Mesenchymal stem cell (in vitro differentiated cells and primary cell): ENCODE measurements around the gene PAX2.

Experiments
- DNase-seq: peaks from one replicate; pipeline ENCODE4 v3.0.0-alpha.2; 2013
- H2AFZ ChIP-seq: one replicate; pipeline ENCODE4 v1.6.1; 2013; ENCODE audit warnings: low read depth, mild to moderate bottlenecking, control low read depth, inconsistent platforms, low read length, moderate library complexity
- H2AK5ac ChIP-seq: 2 replicates; pipeline ENCODE4 v1.6.1; 2013; ENCODE audit warnings: low read length, moderate library complexity, mild to moderate bottlenecking, inconsistent platforms; ENCODE audit not compliant: severe bottlenecking
- H2BK120ac ChIP-seq: one replicate; pipeline ENCODE4 v1.6.1; 2013; ENCODE audit warnings: low read depth, mild to moderate bottlenecking, inconsistent platforms, low read length, moderate library complexity
- H2BK12ac ChIP-seq, 2 experiments: one replicate each; pipeline ENCODE4 v1.6.1; 2013; ENCODE audit warnings: inconsistent platforms in 2 of 2, low read length in 2 of 2, mild to moderate bottlenecking in 2 of 2, moderate library complexity in 2 of 2, control low read depth in 1 of 2
- H2BK15ac ChIP-seq: one replicate; pipeline ENCODE4 v1.6.1; 2013; ENCODE audit warnings: mild to moderate bottlenecking, low read depth, inconsistent platforms; ENCODE audit not compliant: poor library complexity, severe bottlenecking
- H2BK5ac ChIP-seq: 2 replicates; pipeline ENCODE4 v1.6.1; 2013; ENCODE audit warnings: low read depth, mild to moderate bottlenecking, low read length, control low read depth, inconsistent platforms; ENCODE audit not compliant: poor library complexity, severe bottlenecking
- H3K14ac ChIP-seq, 2 experiments: one replicate each; pipeline ENCODE4 v1.6.1; 2013; ENCODE audit warnings: inconsistent platforms in 2 of 2, low read length in 2 of 2, control low read depth in 1 of 2, mild to moderate bottlenecking in 1 of 2, moderate library complexity in 1 of 2
- H3K18ac ChIP-seq, 2 experiments: one replicate each; pipeline ENCODE4 v1.6.1; 2013; ENCODE audit warnings: inconsistent platforms in 2 of 2, low read length in 2 of 2, control low read depth in 1 of 2, low read depth in 1 of 2, mild to moderate bottlenecking in 1 of 2
- H3K23ac ChIP-seq, 2 experiments: one replicate each; pipeline ENCODE4 v1.6.1; 2013; ENCODE audit warnings: inconsistent platforms in 2 of 2, low read length in 2 of 2, mild to moderate bottlenecking in 2 of 2, moderate library complexity in 2 of 2, control low read depth in 1 of 2
- H3K27ac ChIP-seq: 2 replicates; pipeline ENCODE4 v1.5.1; 2013; ENCODE audit warnings: mild to moderate bottlenecking, moderate library complexity, low read length, control low read depth, inconsistent platforms; ENCODE audit not compliant: poor library complexity, severe bottlenecking
- H3K27me3 ChIP-seq, 2 experiments: 2 replicates each; pipeline versions ENCODE4 v1.6.1 to v1.7.0; 2013; ENCODE audit warnings: low read length in 2 of 2, mild to moderate bottlenecking in 2 of 2, moderate library complexity in 2 of 2, control low read depth in 1 of 2, inconsistent platforms in 1 of 2; ENCODE audit not compliant: control insufficient read depth in 1 of 2, insufficient read depth in 1 of 2
- H3K36me3 ChIP-seq, 2 experiments: 2 replicates each; pipeline versions ENCODE4 v1.6.1 to v1.7.0; 2013; ENCODE audit warnings: low read length in 2 of 2, control low read depth in 1 of 2, inconsistent platforms in 1 of 2, low read depth in 1 of 2, mild to moderate bottlenecking in 1 of 2; ENCODE audit not compliant: insufficient read depth in 2 of 2, control insufficient read depth in 1 of 2
- H3K4ac ChIP-seq, 2 experiments: one replicate each; pipeline ENCODE4 v1.6.1; 2013; ENCODE audit warnings: inconsistent platforms in 2 of 2, low read length in 2 of 2, mild to moderate bottlenecking in 2 of 2, moderate library complexity in 2 of 2, control low read depth in 1 of 2, low read depth in 1 of 2
- H3K4me1 ChIP-seq: 2 replicates; pipeline ENCODE4 v1.6.1; 2013; ENCODE audit warnings: low read depth, low read length, control low read depth; ENCODE audit not compliant: control insufficient read depth, insufficient read depth
- H3K4me2 ChIP-seq: 2 replicates; pipeline ENCODE4 v1.6.1; 2013; ENCODE audit warnings: low read length, mild to moderate bottlenecking, inconsistent platforms; ENCODE audit not compliant: poor library complexity, severe bottlenecking
- H3K4me3 ChIP-seq, 2 experiments: 2 replicates each; pipeline versions ENCODE4 v1.5.1 to v1.7.0; 2013; ENCODE audit warnings: low read length in 2 of 2, mild to moderate bottlenecking in 2 of 2, control low read depth in 1 of 2, low read depth in 1 of 2; ENCODE audit not compliant: insufficient read depth in 1 of 2
- H3K79me1 ChIP-seq: replicated peaks from 2 replicates; pipeline ENCODE4 v1.6.1; 2013; ENCODE audit warnings: mild to moderate bottlenecking, control low read depth, low read length, inconsistent platforms; ENCODE audit not compliant: poor library complexity, severe bottlenecking
- H3K9ac ChIP-seq: 2 replicates; pipeline ENCODE4 v1.7.0; 2013; ENCODE audit warnings: mild to moderate bottlenecking, low read length, moderate library complexity
- H3K9me3 ChIP-seq: 2 replicates; pipeline ENCODE4 v1.7.0; 2013; ENCODE audit warnings: mild to moderate bottlenecking, low read length; ENCODE audit not compliant: control insufficient read depth
- H4K8ac ChIP-seq: one replicate; pipeline ENCODE4 v1.6.1; 2013; ENCODE audit warnings: inconsistent platforms, mild to moderate bottlenecking, low read length, moderate library complexity
- H4K91ac ChIP-seq: one replicate; pipeline ENCODE4 v1.6.1; 2013; ENCODE audit warnings: mild to moderate bottlenecking, low read length, inconsistent platforms
- WGBS: methylation state at CpG from one replicate; pipeline ENCODE4 v1.1.7; 2013; ENCODE audit warnings: mixed read lengths; 5-methylcytosine and 5-hydroxymethylcytosine counted together

Gene PAX2

GRCh38 chr10:100835810-100836209 lies 90.4 kb downstream of the PAX2 start:
- no peak overlapping the region for H3K14ac ChIP-seq
- H3K79me1 ChIP-seq = no peaks in the 10 kb centered on the region
- no peaks in the 10 kb centered on the region for H3K4me1 ChIP-seq
- H2AK5ac ChIP-seq = no peak overlapping the region
- H3K9me3 ChIP-seq = peaks cover 3% of the 10 kb centered on the region
- H3K18ac ChIP-seq = no peak overlapping the region
- H3K27ac ChIP-seq = no peak overlapping the region
- no peak overlapping the region for H2AFZ ChIP-seq
- H4K8ac ChIP-seq = no peak overlapping the region
- H2BK120ac ChIP-seq = no peak overlapping the region
- no peak overlapping the region for H4K91ac ChIP-seq
- no peak overlapping the region for H3K4me2 ChIP-seq
- DNase-seq = no peak
- H3K23ac ChIP-seq = no peak overlapping the region
- WGBS = 66% methylated on average over 4 of the region's 7 CpGs
- peaks cover 84 to 91% of the 10 kb centered on the region in 2 experiments for H3K27me3 ChIP-seq
- no peak overlapping the region for H2BK12ac ChIP-seq
- H3K36me3 ChIP-seq = no peaks in the 10 kb centered on the region
- H3K4me3 ChIP-seq = no peak overlapping the region
- H2BK15ac ChIP-seq = no peak overlapping the region
- no peak overlapping the region for H3K9ac ChIP-seq
- no peak overlapping the region for H2BK5ac ChIP-seq
- no peak overlapping the region for H3K4ac ChIP-seq

GRCh38 chr10:100836891-100837290 lies 91.5 kb downstream of the PAX2 start:
- H3K18ac ChIP-seq = no peak overlapping the region
- H2AFZ ChIP-seq = no peak overlapping the region
- no peak overlapping the region for H3K4me2 ChIP-seq
- no peak overlapping the region for H2BK15ac ChIP-seq
- H3K9me3 ChIP-seq = peaks cover 8% of the 10 kb centered on the region
- no peaks in the 10 kb centered on the region for H3K4me1 ChIP-seq
- no peak overlapping the region for H3K23ac ChIP-seq
- H2BK5ac ChIP-seq = no peak overlapping the region
- H3K4me3 ChIP-seq = no peak overlapping the region
- no peak for DNase-seq
- H4K91ac ChIP-seq = no peak overlapping the region
- H2BK12ac ChIP-seq = no peak overlapping the region
- H4K8ac ChIP-seq = no peak overlapping the region
- no peak overlapping the region for H2AK5ac ChIP-seq
- H3K79me1 ChIP-seq = no peaks in the 10 kb centered on the region
- H3K27ac ChIP-seq = no peak overlapping the region
- H3K4ac ChIP-seq = no peak overlapping the region
- H3K27me3 ChIP-seq = peaks cover 73 to 90% of the 10 kb centered on the region in 2 experiments
- H2BK120ac ChIP-seq = no peak overlapping the region
- H3K9ac ChIP-seq = no peak overlapping the region
- H3K14ac ChIP-seq = no peak overlapping the region
- no peaks in the 10 kb centered on the region for H3K36me3 ChIP-seq

GRCh38 chr10:100837300-100837699 lies 91.9 kb downstream of the PAX2 start:
- H3K9ac ChIP-seq = no peak overlapping the region

GRCh38 chr10:100838986-100839385 lies 93.6 kb downstream of the PAX2 start:
- Histone ChIP-seq H2BK120ac (no peak overlapping the region), H4K91ac (no peak overlapping the region), H3K79me1 (no peaks in the 10 kb centered on the region), H2AFZ (no peak overlapping the region), H3K9ac (no peak overlapping the region), H3K4me3 (no peak overlapping the region), H3K18ac (no peak overlapping the region), H3K36me3 (no peaks in the 10 kb centered on the region), H2BK12ac (no peak overlapping the region), H3K9me3 (peaks cover 8% of the 10 kb centered on the region), H3K27ac (no peak overlapping the region), H2BK5ac (no peak overlapping the region), H3K14ac (no peak overlapping the region), H4K8ac (no peak overlapping the region), H3K27me3 (peaks cover 56 to 87% of the 10 kb centered on the region in 2 experiments), H2BK15ac (no peak overlapping the region), H3K4ac (no peak overlapping the region), H2AK5ac (no peak overlapping the region), H3K4me2 (no peak overlapping the region), H3K23ac (no peak overlapping the region), H3K4me1 (no peaks in the 10 kb centered on the region)
- DNase-seq = no peak
- WGBS = 86% methylated on average over 3 of the region's 3 CpGs

More at GRCh38 chr10:100837300-100837699, 91.9 kb downstream of the PAX2 start:
- WGBS = 56% methylated on average over 3 of the region's 3 CpGs
- H3K4ac ChIP-seq = no peak overlapping the region
- no peak overlapping the region for H4K8ac ChIP-seq
- DNase-seq = no peak
- H3K23ac ChIP-seq = no peak overlapping the region
- no peaks in the 10 kb centered on the region for H3K4me1 ChIP-seq
- H3K18ac ChIP-seq = no peak overlapping the region
- H2BK5ac ChIP-seq = no peak overlapping the region
- no peak overlapping the region for H3K27ac ChIP-seq
- no peak overlapping the region for H2AFZ ChIP-seq
- H2BK12ac ChIP-seq = no peak overlapping the region
- no peak overlapping the region for H3K4me3 ChIP-seq
- no peak overlapping the region for H2BK15ac ChIP-seq
- H3K4me2 ChIP-seq = no peak overlapping the region
- H2AK5ac ChIP-seq = no peak overlapping the region
- H4K91ac ChIP-seq = no peak overlapping the region
- peaks cover 8% of the 10 kb centered on the region for H3K9me3 ChIP-seq
- no peak overlapping the region for H3K14ac ChIP-seq
- peaks cover 69 to 88% of the 10 kb centered on the region in 2 experiments for H3K27me3 ChIP-seq
- no peaks in the 10 kb centered on the region for H3K79me1 ChIP-seq
- H2BK120ac ChIP-seq = no peak overlapping the region
- H3K36me3 ChIP-seq = no peaks in the 10 kb centered on the region
